HEK293 (cell line): ENCODE data around the gene COX7A1.

ENCODE experiments used
- EGR2 ChIP-seq: fragments of 450-650 bp; formaldehyde crosslinking; IDR thresholded peaks from 2 replicates; pipeline ENCODE4 v1.5.1; 2016; ENCODE audit warnings: low read depth, missing biosample characterization, missing genetic modification characterization
- HIC1 ChIP-seq: fragments of 450-650 bp; formaldehyde crosslinking; IDR thresholded peaks from 2 replicates; pipeline ENCODE4 v1.5.1; 2016; ENCODE audit warnings: missing biosample characterization, missing genetic modification characterization
- KLF1 ChIP-seq: fragments of 450-650 bp; formaldehyde crosslinking; IDR thresholded peaks from 2 replicates; pipeline ENCODE4 v1.5.1; 2016; ENCODE audit warnings: missing biosample characterization, missing genetic modification characterization
- KLF10 ChIP-seq: fragments of 450-650 bp; IDR thresholded peaks from 2 replicates; pipeline ENCODE4 v1.5.1; 2018; ENCODE audit warnings: missing biosample characterization, mild to moderate bottlenecking, missing genetic modification characterization
- PRDM6 ChIP-seq: fragments of 450-650 bp; formaldehyde crosslinking; IDR thresholded peaks from 2 replicates; pipeline ENCODE4 v1.5.1; 2017; ENCODE audit warnings: missing biosample characterization, missing genetic modification characterization
- SCRT1 ChIP-seq: fragments of 450-650 bp; formaldehyde crosslinking; IDR thresholded peaks from 2 replicates; pipeline ENCODE4 v1.5.1; 2016; ENCODE audit warnings: missing biosample characterization, missing genetic modification characterization, borderline replicate concordance
- SP3 ChIP-seq: fragments of 450-650 bp; formaldehyde crosslinking; IDR thresholded peaks from 2 replicates; pipeline ENCODE4 v1.5.1; 2016; ENCODE audit warnings: missing biosample characterization, missing genetic modification characterization
- SP7 ChIP-seq: fragments of 450-650 bp; formaldehyde crosslinking; IDR thresholded peaks from 2 replicates; pipeline ENCODE4 v1.5.1; 2016; ENCODE audit warnings: missing biosample characterization, missing genetic modification characterization
- ZBTB26 ChIP-seq: fragments of 450-650 bp; formaldehyde crosslinking; optimal IDR thresholded peaks from 2 replicates; pipeline ENCODE3; 2016; ENCODE audit warnings: missing biosample characterization, mild to moderate bottlenecking, missing genetic modification characterization
- ZBTB49 ChIP-seq: fragments of 450-650 bp; formaldehyde crosslinking; IDR thresholded peaks from 2 replicates; pipeline ENCODE4 v1.5.1; 2016; ENCODE audit warnings: missing biosample characterization, missing genetic modification characterization, low read depth
- ZBTB6 ChIP-seq: fragments of 450-650 bp; formaldehyde crosslinking; IDR thresholded peaks from 2 replicates; pipeline ENCODE4 v1.5.1; 2017; ENCODE audit warnings: missing biosample characterization, missing genetic modification characterization
- ZNF10 ChIP-seq: fragments of 450-650 bp; formaldehyde crosslinking; IDR thresholded peaks from 2 replicates; pipeline ENCODE4 v1.5.1; 2017; ENCODE audit warnings: missing biosample characterization, missing genetic modification characterization
- ZNF169 ChIP-seq: fragments of 450-650 bp; formaldehyde crosslinking; IDR thresholded peaks from 2 replicates; pipeline ENCODE4 v1.5.1; 2016; ENCODE audit warnings: missing biosample characterization, missing genetic modification characterization
- ZNF19 ChIP-seq: fragments of 450-650 bp; formaldehyde crosslinking; IDR thresholded peaks from 2 replicates; pipeline ENCODE4; 2016; ENCODE audit warnings: missing biosample characterization, missing genetic modification characterization, low read depth
- ZNF2 ChIP-seq: fragments of 450-650 bp; formaldehyde crosslinking; IDR thresholded peaks from 2 replicates; pipeline ENCODE4 v1.5.1; 2016; ENCODE audit warnings: missing biosample characterization, missing genetic modification characterization
- ZNF23 ChIP-seq: fragments of 450-650 bp; formaldehyde crosslinking; IDR thresholded peaks from 2 replicates; pipeline ENCODE4 v1.5.1; 2016; ENCODE audit warnings: missing biosample characterization, missing genetic modification characterization, borderline replicate concordance
- ZNF324 ChIP-seq: fragments of 450-650 bp; formaldehyde crosslinking; IDR thresholded peaks from 2 replicates; pipeline ENCODE4 v1.5.1; 2016; ENCODE audit warnings: missing biosample characterization, missing genetic modification characterization
- ZNF335 ChIP-seq: fragments of 450-650 bp; formaldehyde crosslinking; conservative IDR thresholded peaks from 2 replicates; pipeline ENCODE4 v1.5.1; 2016; ENCODE audit warnings: missing biosample characterization, missing genetic modification characterization
- ZNF341 ChIP-seq: fragments of 450-650 bp; formaldehyde crosslinking; IDR thresholded peaks from 2 replicates; pipeline ENCODE4; 2016; ENCODE audit warnings: low read depth, missing biosample characterization, missing genetic modification characterization
- ZNF394 ChIP-seq: fragments of 450-650 bp; formaldehyde crosslinking; IDR thresholded peaks from 2 replicates; pipeline ENCODE4 v1.5.1; 2016; ENCODE audit warnings: missing biosample characterization, missing genetic modification characterization, mild to moderate bottlenecking, moderate library complexity, borderline replicate concordance
- ZNF449 ChIP-seq: fragments of 450-650 bp; formaldehyde crosslinking; IDR thresholded peaks from 2 replicates; pipeline ENCODE4 v1.5.1; 2017; ENCODE audit warnings: missing biosample characterization, mild to moderate bottlenecking, missing genetic modification characterization, moderate library complexity
- ZNF510 ChIP-seq: fragments of 450-650 bp; formaldehyde crosslinking; IDR thresholded peaks from 2 replicates; pipeline ENCODE4 v1.5.1; 2018; ENCODE audit warnings: mild to moderate bottlenecking, missing genetic modification characterization, missing biosample characterization; ENCODE audit not compliant: insufficient replicate concordance
- ZNF530 ChIP-seq: fragments of 450-650 bp; formaldehyde crosslinking; IDR thresholded peaks from 2 replicates; pipeline ENCODE4 v1.5.1; 2016; ENCODE audit warnings: low read depth, missing biosample characterization, missing genetic modification characterization
- ZNF585B ChIP-seq: fragments of 450-650 bp; formaldehyde crosslinking; IDR thresholded peaks from 2 replicates; pipeline ENCODE4 v1.5.1; 2016; ENCODE audit warnings: missing biosample characterization, missing genetic modification characterization
- ZNF600 ChIP-seq: fragments of 450-650 bp; formaldehyde crosslinking; IDR thresholded peaks from 2 replicates; pipeline ENCODE4 v1.5.1; 2016; ENCODE audit warnings: missing biosample characterization, missing genetic modification characterization
- ZNF792 ChIP-seq: fragments of 450-650 bp; formaldehyde crosslinking; IDR thresholded peaks from 2 replicates; pipeline ENCODE4 v1.5.1; 2016; ENCODE audit warnings: missing biosample characterization, missing genetic modification characterization

Gene COX7A1

GRCh38 chr19:36169084-36169760 lies 17.0 kb upstream of the COX7A1 start (continued):
- peak; percentile 83 for TF ChIP-seq KLF10 (tag by site-specific recombination)
- TF ChIP-seq ZBTB49 (tag by site-specific recombination), result no peak
- peak; percentile 75; the same call in 1 of the 2 replicates for TF ChIP-seq ZBTB6 (tag by site-specific recombination)
- TF ChIP-seq ZNF600 (tag by site-specific recombination), result peak; percentile 94
- no peak for TF ChIP-seq ZNF335
- TF ChIP-seq ZNF10 (tag by site-specific recombination), result peak; percentile 87; the same call in 1 of the 2 replicates
- TF ChIP-seq ZNF23, result no peak
- TF ChIP-seq ZBTB26 (tag by site-specific recombination), result no peak
- no peak; the same call in 1 of the 2 replicates for TF ChIP-seq ZNF341 (tag by site-specific recombination)
- TF ChIP-seq ZNF324 (tag by site-specific recombination), result no peak
- TF ChIP-seq ZNF530 (tag by site-specific recombination), result no peak
- no peak for TF ChIP-seq SP3 (tag by site-specific recombination)
- TF ChIP-seq HIC1 (tag by site-specific recombination), result peak; percentile 98
- TF ChIP-seq KLF1 (tag by site-specific recombination), result peak; percentile 61; the same call in 1 of the 2 replicates
- TF ChIP-seq ZNF510 (tag by site-specific recombination), result no peak
- TF ChIP-seq SP7, result peak; percentile 73
- no peak for TF ChIP-seq EGR2 (tag by site-specific recombination)
- TF ChIP-seq ZNF394 (tag by site-specific recombination), result no peak; the same call in 1 of the 2 replicates
- peak; percentile 58; the same call in 1 of the 2 replicates for TF ChIP-seq SCRT1 (tag by site-specific recombination)
- TF ChIP-seq ZNF19 (tag by site-specific recombination), result no peak
- no peak for TF ChIP-seq ZNF585B
- no peak; the same call in 1 of the 2 replicates for TF ChIP-seq ZNF449 (tag by site-specific recombination)
- TF ChIP-seq ZNF169 (tag by site-specific recombination), result no peak
- peak; percentile 87 for TF ChIP-seq PRDM6 (tag by site-specific recombination)
- peak; percentile 98 for TF ChIP-seq ZNF792 (tag by site-specific recombination)
- TF ChIP-seq ZNF2 (tag by site-specific recombination), result peak; percentile 84; the same call in 1 of the 2 replicates
